OCI-LY1 (cell line): Measurements from ENCODE around the gene XRN1.

Source experiments
- EZH2 ChIP-seq: fragments of 200-600 bp; sonication (generic), shearing (Covaris generic); IDR thresholded peaks from 2 replicates; pipeline ENCODE4 v1.8.0; 2017; ENCODE audit warnings: borderline replicate concordance, mixed run types, mild to moderate bottlenecking, antibody characterized with exemption, low read length, moderate library complexity, mixed read lengths
- TF ChIP-seq, protein P1 (sequence below): fragments of 200-600 bp; sonication (generic), shearing (Covaris generic); IDR thresholded peaks from 2 replicates; pipeline ENCODE4 v1.5.1; 2017; ENCODE audit warnings: mild to moderate bottlenecking, antibody characterized with exemption, low read length, moderate library complexity, mixed read lengths

- TF ChIP-seq, protein P1, sequence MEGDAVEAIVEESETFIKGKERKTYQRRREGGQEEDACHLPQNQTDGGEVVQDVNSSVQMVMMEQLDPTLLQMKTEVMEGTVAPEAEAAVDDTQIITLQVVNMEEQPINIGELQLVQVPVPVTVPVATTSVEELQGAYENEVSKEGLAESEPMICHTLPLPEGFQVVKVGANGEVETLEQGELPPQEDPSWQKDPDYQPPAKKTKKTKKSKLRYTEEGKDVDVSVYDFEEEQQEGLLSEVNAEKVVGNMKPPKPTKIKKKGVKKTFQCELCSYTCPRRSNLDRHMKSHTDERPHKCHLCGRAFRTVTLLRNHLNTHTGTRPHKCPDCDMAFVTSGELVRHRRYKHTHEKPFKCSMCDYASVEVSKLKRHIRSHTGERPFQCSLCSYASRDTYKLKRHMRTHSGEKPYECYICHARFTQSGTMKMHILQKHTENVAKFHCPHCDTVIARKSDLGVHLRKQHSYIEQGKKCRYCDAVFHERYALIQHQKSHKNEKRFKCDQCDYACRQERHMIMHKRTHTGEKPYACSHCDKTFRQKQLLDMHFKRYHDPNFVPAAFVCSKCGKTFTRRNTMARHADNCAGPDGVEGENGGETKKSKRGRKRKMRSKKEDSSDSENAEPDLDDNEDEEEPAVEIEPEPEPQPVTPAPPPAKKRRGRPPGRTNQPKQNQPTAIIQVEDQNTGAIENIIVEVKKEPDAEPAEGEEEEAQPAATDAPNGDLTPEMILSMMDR, result no peak; the same call in 1 of the 2 replicates
- TF ChIP-seq EZH2, result no peak
Observed at GRCh38 chr3:142270407-142270806, 177.4 kb downstream of the XRN1 start.
